GM19452 (cell line): Measurements from ENCODE around the gene GNB5.
A peak's percentile ranks its signal among the peaks of the same experiment; 100 is the strongest.
"Not testable (repeated sequence)": the region's sequence is repeated elsewhere in the genome, so short reads cannot be mapped to it uniquely, and the experiment has no call there.

Source experiments
- ATAC-seq: cut with Tn5 transposase; IDR thresholded peaks from one replicate; pipeline ENCODE4 v1.9.1; 2021; ENCODE audit not compliant: unreplicated experiment

Gene GNB5

DNA sequence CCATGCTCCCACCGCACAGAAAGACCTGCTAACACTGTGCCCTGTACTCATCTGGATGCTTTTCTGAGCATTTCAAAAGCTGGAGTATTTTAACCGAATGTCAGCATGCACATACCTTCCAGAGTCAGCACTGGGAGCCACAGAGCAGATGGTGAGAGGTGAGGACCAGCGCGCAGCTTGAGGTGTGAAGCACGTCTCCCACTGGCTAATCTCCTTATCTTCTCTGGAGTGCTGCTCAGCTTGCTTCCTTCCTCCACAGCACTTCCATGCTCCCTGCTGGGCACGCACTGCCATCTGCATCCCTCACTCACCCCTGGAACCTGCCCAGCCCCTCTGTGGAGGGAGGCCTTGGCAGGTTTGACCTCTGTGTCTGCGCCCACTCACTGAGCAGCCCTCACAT, at the start of gene GNB5:
TSS of gene GNB5 (minus strand) at position 186 of the 400 bp plus-strand sequence. CDS start 6,716 bp downstream, outside the sequence.
- no peak for ATAC-seq

DNA sequence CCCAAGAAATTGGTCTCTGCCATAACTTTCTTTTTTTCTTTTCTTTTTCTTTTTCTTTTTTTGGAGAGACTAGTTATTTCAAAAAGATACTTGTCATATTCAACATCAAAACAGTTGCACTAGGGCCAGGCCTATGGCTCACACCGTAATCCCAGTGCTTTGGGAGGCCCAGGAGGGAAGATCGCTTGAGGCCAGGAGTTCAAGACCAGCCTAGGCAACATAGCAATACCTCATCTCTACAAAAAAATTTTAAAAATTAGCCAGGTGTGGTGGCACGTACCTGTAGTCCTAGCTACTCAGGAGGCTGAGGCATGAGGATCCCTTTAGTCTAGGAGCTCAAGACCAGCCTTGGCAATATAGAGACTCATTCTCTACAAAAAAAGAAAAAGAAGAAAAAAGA, 49.0 kb upstream of the GNB5 start:
- no peak for ATAC-seq

DNA sequence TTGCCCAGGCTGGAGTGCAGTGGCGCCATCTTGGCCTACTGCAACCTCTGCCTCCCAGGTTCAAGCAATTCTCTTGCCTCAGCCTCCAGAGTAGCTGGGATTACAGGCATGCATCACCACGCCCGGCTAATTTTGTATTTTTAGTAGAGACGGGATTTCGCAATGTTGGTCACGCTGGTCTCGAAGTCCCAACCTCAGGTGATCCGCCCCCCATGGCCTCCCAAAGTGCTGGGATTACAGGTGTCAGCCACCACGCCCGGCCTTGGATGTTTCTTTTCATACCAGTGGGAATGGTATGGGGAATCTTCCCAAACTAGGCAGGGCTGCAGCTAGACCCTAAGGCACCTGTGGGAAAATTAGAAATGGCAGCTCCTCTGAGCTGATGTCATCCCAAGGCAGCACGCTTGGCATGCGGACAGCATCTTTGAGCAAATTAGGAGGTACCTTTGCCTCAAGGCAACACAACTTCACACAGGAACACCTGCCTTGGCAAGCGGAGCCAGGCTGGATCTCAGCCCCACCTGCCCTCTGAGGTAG, 47.9 kb upstream of the GNB5 start:
- not testable (repeated sequence) for ATAC-seq

DNA sequence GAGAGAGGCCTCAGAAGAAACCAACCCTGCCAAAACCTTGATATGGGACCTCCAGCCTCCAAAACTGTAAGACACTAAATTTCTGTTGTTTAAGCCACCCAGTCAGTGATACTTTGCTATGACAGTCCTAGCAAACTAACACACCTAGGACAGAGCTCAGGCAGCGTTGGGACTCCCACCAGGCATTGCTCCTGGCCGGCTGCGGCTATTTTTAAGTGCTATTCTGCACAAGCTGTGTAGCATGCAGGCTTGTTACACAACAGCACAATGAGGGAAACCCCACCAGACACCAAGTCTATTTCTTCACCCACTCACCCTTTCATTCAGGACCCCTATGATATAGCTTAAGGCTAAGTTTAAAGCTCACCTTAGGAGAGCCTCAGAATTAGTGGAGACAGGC, 47.0 kb upstream of the GNB5 start:
- no peak for ATAC-seq

DNA sequence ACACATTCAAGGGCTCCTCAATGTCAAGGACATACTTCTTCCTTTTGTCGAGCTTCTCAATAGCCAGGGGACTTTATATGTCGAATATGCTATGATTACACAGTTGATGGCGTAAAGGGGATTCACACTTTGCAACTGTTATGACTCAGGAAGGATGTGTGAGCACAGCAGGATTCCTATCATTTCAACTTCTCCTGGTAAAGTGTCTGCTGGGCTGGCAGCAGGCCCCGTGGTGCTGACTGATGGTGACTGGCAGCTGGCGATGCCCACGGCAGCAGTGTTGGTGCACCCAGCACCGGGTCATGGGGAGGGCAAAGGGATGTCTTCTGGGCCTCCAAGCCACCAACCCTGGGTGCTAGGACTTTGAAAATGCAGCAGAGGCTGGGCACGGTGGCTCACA, 44.8 kb upstream of the GNB5 start:
- ATAC-seq = no peak

DNA sequence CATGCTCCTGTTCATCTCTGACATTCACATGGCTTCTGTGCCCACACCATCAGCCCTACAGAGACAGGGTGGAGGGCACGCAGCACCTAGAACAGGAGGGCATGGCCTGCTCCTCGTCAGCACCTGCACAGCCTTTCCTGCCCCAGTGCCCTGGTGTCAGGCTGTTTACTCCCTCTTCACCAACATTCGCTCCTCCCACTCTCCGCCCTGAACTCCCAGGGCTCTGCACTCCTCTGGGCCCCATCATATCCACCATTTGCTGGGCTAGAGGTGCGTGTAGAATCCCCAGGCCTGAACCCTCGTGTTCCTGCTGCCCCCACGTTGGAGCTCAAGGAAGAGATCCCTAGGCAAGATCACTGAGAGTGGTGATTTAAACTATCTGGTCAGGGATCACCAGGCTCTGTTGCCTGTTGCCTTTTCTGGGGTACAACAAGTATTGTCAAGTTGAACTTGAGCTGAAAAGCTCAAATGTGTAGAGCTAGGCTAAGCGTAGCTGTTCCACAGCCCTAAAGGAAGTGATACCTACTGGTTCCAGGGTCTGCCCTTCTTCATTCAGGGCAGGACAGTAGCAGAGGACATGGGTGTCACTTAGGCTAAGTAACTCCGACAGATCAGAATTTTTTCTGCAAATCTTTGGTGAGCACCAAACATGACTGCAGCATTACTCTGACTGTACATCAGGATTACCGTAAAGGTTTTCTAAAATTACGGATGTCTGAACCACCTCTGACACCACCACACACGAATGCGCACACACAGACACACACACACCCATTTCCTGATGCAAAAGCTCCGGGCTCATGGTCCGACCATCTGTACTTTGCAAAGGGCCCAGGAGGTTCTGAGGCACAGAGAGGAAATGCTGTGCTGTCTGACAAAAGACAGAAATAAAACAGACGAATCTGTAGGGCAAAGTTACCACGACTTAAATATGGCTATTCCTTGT, 43.7 kb upstream of the GNB5 start:
- peak; percentile 45 for ATAC-seq

DNA sequence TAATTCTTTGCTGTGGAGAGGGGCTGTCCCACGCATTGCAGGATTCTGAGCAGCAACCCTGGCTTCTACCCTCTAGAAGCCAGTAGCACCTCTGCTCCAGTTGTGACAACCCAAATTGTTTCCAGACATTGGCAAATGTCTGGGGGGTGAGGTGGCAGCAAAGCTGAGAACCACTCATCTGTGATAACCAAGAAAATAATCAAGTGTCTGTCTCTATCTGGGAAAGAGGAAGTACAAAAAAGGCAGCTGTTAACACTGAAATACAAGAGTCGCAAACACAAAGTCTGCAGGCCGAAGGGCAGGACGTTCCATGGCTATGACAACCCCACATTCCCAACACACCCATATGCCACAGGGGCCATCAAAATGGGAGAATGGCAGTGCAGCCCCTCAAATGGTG, 42.2 kb upstream of the GNB5 start:
- ATAC-seq = no peak

DNA sequence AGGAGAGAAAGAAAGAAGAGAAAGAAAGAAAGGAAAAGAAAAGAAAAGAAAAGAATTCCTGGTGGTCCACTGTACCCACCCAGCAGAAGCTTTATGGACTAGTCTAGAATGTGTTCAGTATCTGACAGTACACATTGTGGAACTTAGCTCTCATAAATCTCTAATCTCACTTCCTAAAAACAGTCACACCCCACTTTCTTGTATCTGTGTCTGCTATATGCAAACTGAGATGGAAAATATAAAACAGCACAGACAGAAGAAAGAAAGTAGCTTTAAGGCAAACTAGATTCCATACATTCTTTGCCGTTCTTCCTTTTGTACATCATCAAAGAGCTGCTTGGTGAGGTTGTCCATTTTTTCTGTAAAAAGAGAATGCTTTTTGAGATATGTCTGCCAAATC, 41.1 kb upstream of the GNB5 start:
- ATAC-seq = peak; percentile 52

DNA sequence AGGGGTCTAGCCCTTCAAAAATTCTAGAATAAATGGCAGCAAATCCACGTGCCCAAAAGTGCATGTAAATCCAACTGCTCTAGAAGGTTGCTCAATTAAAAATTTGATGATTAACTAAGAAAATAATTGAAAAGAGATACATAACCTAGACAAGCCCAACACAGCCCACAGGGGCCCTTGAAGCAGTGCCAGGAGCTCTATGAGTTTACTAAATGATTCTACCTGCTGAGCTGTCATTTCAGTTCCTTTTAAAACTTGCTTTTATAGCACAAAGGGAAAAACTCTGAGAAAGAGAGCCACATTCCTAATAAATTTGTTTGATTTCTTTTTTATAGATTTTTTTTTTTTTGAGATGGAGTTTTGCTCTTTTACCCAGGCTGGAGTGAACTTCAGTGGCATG, 38.9 kb upstream of the GNB5 start:
- ATAC-seq = no peak

DNA sequence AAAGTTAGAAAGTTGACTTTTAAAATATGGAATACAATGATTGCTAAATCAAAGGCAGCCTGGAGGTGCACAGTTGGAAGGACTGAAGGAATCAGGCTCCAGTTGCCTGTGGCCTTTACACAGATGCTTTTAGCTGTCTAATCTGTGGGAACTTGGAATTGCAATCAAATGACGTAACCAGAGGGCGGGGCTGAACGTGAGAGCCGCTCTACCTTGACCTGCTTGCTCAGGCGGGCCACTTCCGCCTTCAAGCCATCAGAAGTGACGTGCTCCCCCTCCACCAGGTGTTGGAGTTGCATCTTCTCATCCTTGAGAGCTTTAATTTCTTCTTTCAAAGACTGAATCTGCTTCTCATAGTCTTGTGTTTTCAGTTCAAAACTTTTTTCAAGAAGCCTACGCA, 37.7 kb upstream of the GNB5 start:
- no peak for ATAC-seq

DNA sequence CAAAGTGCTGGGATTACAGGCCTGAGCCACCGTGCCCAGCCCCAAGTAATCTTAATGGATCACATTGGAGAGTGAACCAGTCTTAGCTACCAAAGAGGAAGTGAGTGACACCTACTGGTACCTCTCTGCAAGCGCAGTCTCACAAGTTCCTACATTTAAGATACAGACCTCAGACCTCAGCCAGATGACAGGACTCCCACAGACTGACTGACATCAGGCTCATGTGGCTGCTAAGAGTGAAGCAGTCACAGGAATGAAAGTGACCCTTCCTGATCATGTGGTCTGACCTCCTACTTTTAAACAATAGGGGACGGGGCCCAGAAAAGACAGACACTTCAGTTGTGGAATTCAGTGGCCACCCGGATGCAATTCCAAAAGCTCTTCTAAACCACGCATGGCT, 36.3 kb upstream of the GNB5 start:
- ATAC-seq = peak; percentile 80

DNA sequence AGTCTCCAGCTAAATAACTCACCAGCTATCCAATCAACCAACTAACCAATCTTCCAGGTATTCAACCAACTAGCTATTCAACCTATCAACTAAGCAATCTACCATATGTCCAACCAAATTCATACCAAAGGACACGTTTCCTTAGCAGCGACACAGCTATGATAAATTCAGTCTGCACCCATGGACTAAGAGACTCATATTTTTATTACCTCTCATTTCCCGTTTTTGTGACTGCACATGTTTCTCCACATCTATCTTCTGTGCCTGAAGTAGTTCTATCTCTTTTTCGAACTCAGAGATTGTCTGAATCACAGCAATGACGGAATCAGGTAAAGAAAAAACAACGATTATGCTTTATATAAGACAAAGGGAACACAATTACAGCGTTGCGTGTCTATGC, 34.0 kb upstream of the GNB5 start:
- ATAC-seq = no peak

DNA sequence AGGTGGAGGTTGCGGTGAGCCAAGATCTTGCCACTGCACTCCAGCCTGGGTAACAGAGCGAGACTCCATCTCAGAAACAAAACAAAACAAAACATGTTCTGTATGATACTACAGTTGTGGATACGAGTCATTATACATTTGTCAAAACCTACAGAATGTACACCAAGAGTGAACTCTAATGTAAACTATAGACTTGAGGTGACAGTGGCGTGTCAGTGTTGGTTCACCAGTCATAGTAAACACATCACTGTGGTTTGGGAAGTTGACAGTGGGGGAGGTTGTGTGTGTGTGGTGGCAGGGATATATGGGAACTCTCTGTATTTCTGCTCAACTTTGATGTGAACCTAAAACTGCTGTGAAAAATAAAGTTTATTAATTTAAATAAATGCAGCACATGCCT, 33.0 kb upstream of the GNB5 start:
- no peak for ATAC-seq

DNA sequence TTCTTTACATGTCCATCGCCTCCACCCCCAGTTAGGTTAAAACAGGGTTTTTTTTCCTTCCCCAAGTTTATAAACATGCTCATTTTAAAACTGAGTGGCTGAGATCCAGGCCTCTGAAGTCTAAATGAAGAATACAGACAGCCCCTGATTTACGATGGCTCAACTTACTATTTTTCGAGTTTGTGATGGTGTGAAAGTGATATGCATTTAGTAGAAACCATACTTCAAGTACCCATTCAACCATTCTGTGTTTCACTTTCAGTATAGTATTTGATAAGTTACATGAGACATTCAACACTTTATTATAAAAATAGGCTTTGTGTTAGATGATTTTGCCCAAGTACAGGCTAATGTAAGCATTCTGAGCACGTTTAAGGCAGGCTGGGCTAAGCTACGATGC, 30.5 kb upstream of the GNB5 start:
- no peak for ATAC-seq

DNA sequence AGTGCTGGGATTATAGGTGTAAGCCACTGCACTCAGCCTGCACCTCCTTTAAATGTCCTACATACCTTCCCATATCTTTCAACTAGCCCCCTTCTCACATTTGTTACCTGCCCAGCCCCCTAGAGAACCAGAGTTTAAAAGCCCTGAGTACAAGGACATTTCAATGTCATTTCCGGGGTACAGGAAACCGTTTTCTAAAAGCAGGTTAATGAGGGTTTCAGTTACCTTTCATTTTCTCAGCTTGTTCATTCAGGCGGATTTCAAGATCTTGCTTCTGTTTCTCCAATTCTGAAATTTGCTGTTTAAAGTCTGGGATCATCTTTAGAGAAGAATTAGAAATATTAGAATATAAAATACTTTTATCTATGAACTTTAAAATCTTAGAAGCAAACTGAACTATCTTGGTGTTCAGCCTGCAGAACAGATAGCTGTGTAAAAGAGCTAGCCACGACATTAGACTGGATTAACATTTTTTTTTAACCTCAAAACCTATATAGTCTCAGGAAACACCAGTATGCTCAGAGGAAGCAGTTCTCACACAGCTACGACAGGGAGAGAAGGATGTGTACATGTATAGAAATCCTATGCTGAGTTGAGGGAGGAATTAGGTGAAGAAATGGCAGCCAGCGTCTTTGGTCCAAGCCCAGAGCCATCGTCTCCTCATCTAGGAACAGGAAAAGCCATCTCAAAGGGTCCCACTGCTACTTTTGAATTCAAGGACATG, 29.9 kb upstream of the GNB5 start:
- ATAC-seq = no peak

DNA sequence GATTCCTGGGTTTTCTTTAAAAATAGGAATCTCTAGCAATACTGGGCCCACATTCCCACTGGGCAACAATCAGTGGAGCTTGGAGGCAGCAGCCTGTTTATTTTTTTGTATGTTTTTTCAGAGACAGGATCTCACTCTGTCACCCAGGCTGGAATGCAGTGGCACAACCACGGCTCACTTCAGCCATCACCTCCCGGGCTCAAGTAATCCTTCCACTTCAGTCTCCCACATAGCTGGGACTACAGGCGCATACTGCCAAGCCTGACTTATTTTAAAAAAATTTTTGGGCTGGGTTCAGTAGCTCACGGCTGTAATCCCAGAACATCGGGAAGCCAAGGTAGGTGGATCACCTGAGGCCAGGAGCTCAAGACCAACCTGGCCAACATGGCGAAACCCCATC, 29.1 kb upstream of the GNB5 start:
- ATAC-seq = no peak

DNA sequence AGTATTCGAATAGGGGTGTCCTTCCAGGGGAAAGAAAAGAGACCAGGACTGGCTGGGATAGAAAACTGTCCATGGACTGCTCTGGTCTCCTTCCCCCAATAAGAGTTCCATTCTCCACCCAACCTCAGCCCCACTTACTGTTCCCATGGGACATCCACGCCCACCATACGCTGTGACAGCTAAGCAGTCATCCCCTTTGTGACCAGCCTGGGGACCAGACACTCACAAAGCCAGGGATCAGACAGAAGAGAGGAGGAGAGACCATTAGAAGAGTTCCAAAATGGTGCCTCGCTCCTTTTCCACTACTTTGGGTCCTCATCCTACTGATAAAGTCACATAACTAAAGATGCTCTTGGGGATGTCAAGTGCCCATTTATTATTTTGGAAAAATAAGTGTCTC, 27.6 kb upstream of the GNB5 start:
- ATAC-seq = no peak

DNA sequence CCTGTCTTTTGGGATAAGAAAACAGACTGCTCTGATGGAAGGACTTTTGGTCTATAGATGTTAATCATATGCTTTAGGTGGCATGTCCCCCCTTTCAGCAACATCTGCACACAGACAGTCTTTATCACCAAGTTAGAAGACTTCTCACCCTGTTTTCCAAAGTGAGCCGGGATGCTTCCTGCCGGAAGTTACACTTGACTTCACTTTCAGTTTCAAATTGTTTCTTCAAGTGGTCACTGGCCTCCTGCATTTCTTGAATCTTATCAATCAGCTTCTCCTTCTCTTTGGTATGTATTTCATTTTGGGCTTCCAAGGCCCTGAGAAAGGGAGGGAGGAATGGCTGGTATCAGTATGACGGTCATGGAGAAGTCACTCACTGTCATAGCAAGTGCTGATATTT, 27.2 kb upstream of the GNB5 start:
- ATAC-seq = no peak

DNA sequence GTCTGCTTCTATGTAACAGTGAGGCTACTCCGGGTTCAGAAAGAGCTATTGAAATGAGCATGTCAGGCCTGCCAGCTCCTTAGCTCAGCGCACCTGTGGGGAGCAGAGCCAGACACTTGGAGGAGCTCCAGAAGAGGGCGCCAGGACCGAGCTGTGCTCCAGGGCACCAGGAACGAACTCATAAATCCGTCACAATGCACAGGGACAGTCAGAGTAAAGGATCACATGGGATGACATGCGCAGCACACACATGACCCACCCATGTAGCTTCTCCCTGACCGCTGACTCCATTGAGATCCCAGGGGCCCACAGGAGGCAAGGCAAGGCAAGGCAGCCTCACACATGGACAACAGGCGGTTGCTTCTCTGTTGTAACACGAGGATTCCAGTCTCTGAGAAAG, 26.0 kb upstream of the GNB5 start:
- ATAC-seq = no peak

DNA sequence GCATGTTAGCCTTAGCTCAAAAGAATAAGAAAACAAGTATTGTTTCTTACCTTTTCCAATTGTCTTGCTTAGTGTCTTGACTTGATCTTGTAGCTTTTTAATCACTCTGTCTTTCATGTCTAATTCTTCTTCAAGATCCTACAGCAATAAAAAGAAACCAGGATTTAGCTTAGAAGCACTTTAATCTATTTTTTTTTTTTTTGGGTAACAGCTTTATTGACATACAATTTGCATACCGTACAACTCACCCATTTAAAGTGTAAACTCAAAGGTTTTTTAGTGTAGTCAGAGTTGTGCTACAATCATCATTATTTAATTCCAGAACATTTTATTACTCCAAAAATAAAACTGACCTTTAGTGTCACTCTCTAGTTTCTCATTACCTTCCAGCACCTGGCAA, 23.4 kb upstream of the GNB5 start:
- no peak for ATAC-seq

DNA sequence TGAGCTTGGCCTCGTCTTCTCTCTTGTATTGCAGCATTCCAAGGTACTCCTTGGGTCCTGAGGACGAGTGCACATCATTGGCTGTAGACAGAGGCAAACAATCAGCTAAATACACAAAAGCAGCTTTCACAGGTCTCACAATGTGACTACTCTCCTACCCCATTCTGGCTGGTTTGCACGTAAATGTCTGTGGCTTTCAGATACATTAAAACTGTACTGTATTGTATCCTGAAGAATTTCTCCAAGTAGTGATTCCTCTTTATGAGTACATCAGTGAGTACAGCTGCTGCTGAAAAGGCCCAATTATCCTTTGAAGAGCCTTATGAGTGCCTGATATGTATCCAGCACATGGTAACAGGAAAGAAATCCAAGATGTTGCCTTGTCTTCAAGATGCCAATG, 22.0 kb upstream of the GNB5 start:
- ATAC-seq = no peak

DNA sequence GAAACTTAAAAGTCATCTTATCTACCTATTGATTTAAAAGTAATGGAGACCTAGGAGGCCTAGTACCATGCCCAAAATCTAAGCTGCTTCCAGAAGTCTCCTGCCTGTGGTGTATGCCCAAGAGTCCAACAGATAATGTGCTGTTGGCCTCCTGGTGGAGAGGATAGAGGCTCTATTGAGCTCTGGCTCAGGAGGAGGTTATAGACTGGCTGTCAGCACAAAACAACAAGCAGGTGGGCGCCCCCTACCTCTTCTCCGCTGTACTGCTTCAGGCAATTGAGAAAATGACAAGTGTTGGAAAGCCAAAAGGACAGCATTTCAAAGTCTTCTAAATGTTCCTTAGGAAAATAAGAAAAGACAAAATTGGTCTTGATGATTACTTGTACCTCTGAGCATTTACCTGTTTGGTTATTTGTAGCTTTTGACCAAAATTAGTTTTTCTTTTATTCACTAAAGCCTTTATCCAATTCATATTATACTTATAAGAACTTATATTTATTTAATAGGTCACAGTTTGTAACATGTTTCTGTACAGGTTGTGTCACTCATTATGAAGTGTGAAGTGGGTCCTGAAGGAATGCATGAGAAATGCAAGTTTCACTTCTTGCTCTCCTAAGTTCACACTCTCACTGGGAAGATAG, 17.2 kb upstream of the GNB5 start:
- peak; percentile 80 for ATAC-seq
